ENCODE results near the gene FAM83G.

Gene FAM83G

GRCh38 chr17:18980682-18981334 lies 23.8 kb downstream of the FAM83G start:
- TF ChIP-seq ARNTL (CRISPR knock-in tag; IDR thresholded peaks at IDR 0.05; ENCODE audit: borderline replicate concordance, low read depth) (no peak), ESRRG (CRISPR knock-in tag; IDR thresholded peaks at IDR 0.05) (no peak), TOX (CRISPR knock-in tag; IDR thresholded peaks at IDR 0.05; ENCODE audit: borderline replicate concordance) (no peak), TCF4 (CRISPR knock-in tag; IDR thresholded peaks at IDR 0.05; ENCODE audit: borderline replicate concordance) (no peak), PPARA (CRISPR knock-in tag; IDR thresholded peaks at IDR 0.05; ENCODE audit: borderline replicate concordance) (no peak), BACH2 (CRISPR knock-in tag; IDR thresholded peaks at IDR 0.05; ENCODE audit: borderline replicate concordance) (no peak), POU6F1 (CRISPR knock-in tag; IDR thresholded peaks at IDR 0.05; ENCODE audit: borderline replicate concordance, low read depth) (no peak), GLIS3 (CRISPR knock-in tag; IDR thresholded peaks at IDR 0.05) (no peak), OSR1 (CRISPR knock-in tag; IDR thresholded peaks at IDR 0.05) (no peak), CSRNP3 (CRISPR knock-in tag; IDR thresholded peaks at IDR 0.05) (no peak), CSDC2 (CRISPR knock-in tag; IDR thresholded peaks at IDR 0.05) (no peak), RARB (CRISPR knock-in tag; IDR thresholded peaks at IDR 0.05) (no peak), CREB5 (CRISPR knock-in tag; IDR thresholded peaks at IDR 0.05; ENCODE audit: low read depth) (no peak), SNAI2 (CRISPR knock-in tag; IDR thresholded peaks at IDR 0.05) (no peak)
- ATAC-seq, result no peak

GRCh38 chr17:18978655-18979054 lies 25.9 kb downstream of the FAM83G start:
- ATAC-seq, result no peak
- TF ChIP-seq SNAI2 (CRISPR knock-in tag; IDR thresholded peaks at IDR 0.05) (no peak), ARNTL (CRISPR knock-in tag; IDR thresholded peaks at IDR 0.05; ENCODE audit: borderline replicate concordance, low read depth) (no peak), POU6F1 (CRISPR knock-in tag; IDR thresholded peaks at IDR 0.05; ENCODE audit: borderline replicate concordance, low read depth) (no peak), CSRNP3 (CRISPR knock-in tag; IDR thresholded peaks at IDR 0.05) (no peak), TSHZ2 (CRISPR knock-in tag; IDR thresholded peaks at IDR 0.05) (no peak), ZFP3 (CRISPR knock-in tag; IDR thresholded peaks at IDR 0.05) (no peak), ESRRG (CRISPR knock-in tag; IDR thresholded peaks at IDR 0.05) (no peak), ZNF70 (CRISPR knock-in tag; IDR thresholded peaks at IDR 0.05) (no peak), PATZ1 (CRISPR knock-in tag; IDR thresholded peaks at IDR 0.05; ENCODE audit: borderline replicate concordance) (no peak)

All from SK-N-SH treated with all-trans-retinoic acid at 6 μM for 48 hours (cell line).